ENCODE results near the gene HBD. TPM values are rescaled to one million over a fixed set of nuclear protein-coding genes. Genes with fewer than 3 reads are reported as not detected.

HBD gene
- total RNA-seq, 1 donor from 2014 or later = not detected

- Histone ChIP-seq H3K4me1 (no peaks in the 10 kb centered on the region), H3K4me3 (no peak overlapping the region), H3K9me3 (no peaks in the 10 kb centered on the region), H3K27me3 (no peaks in the 10 kb centered on the region), H3K27ac (no peak overlapping the region), H3K36me3 (no peaks in the 10 kb centered on the region)
- ATAC-seq (no peak), DNase-seq (no peak)
- intact Hi-C loops (cut with DNase I) = no loop called here
- TF ChIP-seq CTCF (IDR thresholded peaks at IDR 0.05) = no peak
Measured at GRCh38 chr11:5245155-5245554, 10.9 kb upstream of the HBD start.

GRCh38 chr11:5243816-5244180 lies 9.5 kb upstream of the HBD start:
- ATAC-seq (no peak), DNase-seq (no peak)
- no peaks in the 10 kb centered on the region for H3K27me3 ChIP-seq
- intact Hi-C loops (cut with DNase I) = no loop called here
- TF ChIP-seq CTCF (IDR thresholded peaks at IDR 0.05) = no peak
- no peak overlapping the region for H3K4me3 ChIP-seq
- H3K9me3 ChIP-seq = no peaks in the 10 kb centered on the region
- no peak overlapping the region for H3K27ac ChIP-seq
- H3K36me3 ChIP-seq = no peaks in the 10 kb centered on the region
- no peaks in the 10 kb centered on the region for H3K4me1 ChIP-seq

GRCh38 chr11:5242933-5243815 lies 8.9 kb upstream of the HBD start:
- DNase-seq = no peak
- Histone ChIP-seq H3K4me1 (no peaks in the 10 kb centered on the region), H3K27ac (no peak overlapping the region), H3K36me3 (no peaks in the 10 kb centered on the region), H3K4me3 (no peak overlapping the region), H3K27me3 (no peaks in the 10 kb centered on the region), H3K9me3 (no peaks in the 10 kb centered on the region)
- no peak for TF ChIP-seq CTCF (IDR thresholded peaks at IDR 0.05)
- ATAC-seq = no peak
- intact Hi-C loops (cut with DNase I) = no loop called here

GRCh38 chr11:5242208-5242607 lies 7.9 kb upstream of the HBD start:
- H3K36me3 ChIP-seq = no peaks in the 10 kb centered on the region
- DNase-seq (no peak), ATAC-seq (no peak)
- no peak overlapping the region for H3K4me3 ChIP-seq
- H3K27me3 ChIP-seq = no peaks in the 10 kb centered on the region
- intact Hi-C loops (cut with DNase I) = no loop called here
- no peaks in the 10 kb centered on the region for H3K9me3 ChIP-seq
- no peak for TF ChIP-seq CTCF (IDR thresholded peaks at IDR 0.05)
- H3K27ac ChIP-seq = no peak overlapping the region
- H3K4me1 ChIP-seq = no peaks in the 10 kb centered on the region

- intact Hi-C loops (cut with DNase I) = no loop called here
- Histone ChIP-seq H3K9me3 (no peaks in the 10 kb centered on the region), H3K4me1 (no peaks in the 10 kb centered on the region), H3K4me3 (no peak overlapping the region), H3K36me3 (no peaks in the 10 kb centered on the region), H3K27ac (no peak overlapping the region), H3K27me3 (no peaks in the 10 kb centered on the region)
- DNase-seq (no peak), ATAC-seq (no peak)
- TF ChIP-seq CTCF (IDR thresholded peaks at IDR 0.05) = no peak
Measured at GRCh38 chr11:5241458-5241857, 7.2 kb upstream of the HBD start.

Data from upper lobe of right lung (tissue), 1 donor.